Measurements from ENCODE around the gene TIPARP.
"Not testable (repeated sequence)": the region's sequence is repeated elsewhere in the genome, so short reads cannot be mapped to it uniquely, and the experiment has no call there.

Gene TIPARP

GRCh38 chr3:156638271-156638670 lies 36.1 kb upstream of the TIPARP start:
- Histone ChIP-seq H3K27me3 (ENCODE audit: insufficient read depth, low read length) (peaks cover 6% of the 10 kb centered on the region), H3K9me3 (ENCODE audit: low read length) (no peaks in the 10 kb centered on the region), H2AFZ (ENCODE audit: low read depth, low read length) (no peak overlapping the region), H3K4me1 (ENCODE audit: insufficient read depth, low read length) (peaks cover 8% of the 10 kb centered on the region), H3K4me3 (ENCODE audit: low read length) (no peak overlapping the region), H3K36me3 (ENCODE audit: insufficient read depth, low read length) (no peaks in the 10 kb centered on the region)

DNA sequence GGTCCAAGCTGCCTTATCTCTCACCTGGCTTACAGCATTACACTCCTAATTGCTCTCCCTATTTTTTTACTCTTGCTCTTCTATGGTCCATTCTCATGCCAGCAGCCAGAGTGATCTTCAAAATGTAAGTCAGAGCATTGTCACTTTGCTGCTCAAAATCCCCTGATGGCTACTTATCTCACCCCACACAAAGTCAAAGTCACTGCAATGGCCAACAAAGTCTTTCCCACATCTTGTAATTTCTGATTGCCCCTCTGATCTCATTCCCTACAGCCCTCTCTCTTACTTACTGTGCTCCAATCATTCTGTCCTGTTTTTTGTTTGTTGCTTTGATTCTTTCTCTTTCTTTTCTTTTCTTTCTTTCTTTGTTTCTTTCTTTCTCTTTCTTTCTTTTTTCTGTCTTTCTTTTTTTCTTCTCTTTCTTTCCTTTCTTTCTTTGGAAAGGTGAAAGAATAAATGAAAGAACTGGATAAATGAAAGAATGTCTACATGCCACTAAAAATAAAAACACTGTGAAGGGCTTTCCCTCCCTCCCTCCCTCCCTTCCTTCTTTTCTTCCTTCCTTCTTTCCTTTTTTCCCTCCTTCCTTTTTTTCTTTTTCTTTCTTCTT lies 34.9 kb upstream of the TIPARP start:
- Histone ChIP-seq H3K27me3 (ENCODE audit: insufficient read depth, low read length) (peaks cover 6% of the 10 kb centered on the region), H2AFZ (ENCODE audit: low read depth, low read length) (no peak overlapping the region), H3K9me3 (ENCODE audit: low read length) (no peaks in the 10 kb centered on the region), H3K4me1 (ENCODE audit: insufficient read depth, low read length) (peaks cover 10% of the 10 kb centered on the region), H3K36me3 (ENCODE audit: insufficient read depth, low read length) (no peaks in the 10 kb centered on the region), H3K4me3 (ENCODE audit: low read length) (no peak overlapping the region)

DNA sequence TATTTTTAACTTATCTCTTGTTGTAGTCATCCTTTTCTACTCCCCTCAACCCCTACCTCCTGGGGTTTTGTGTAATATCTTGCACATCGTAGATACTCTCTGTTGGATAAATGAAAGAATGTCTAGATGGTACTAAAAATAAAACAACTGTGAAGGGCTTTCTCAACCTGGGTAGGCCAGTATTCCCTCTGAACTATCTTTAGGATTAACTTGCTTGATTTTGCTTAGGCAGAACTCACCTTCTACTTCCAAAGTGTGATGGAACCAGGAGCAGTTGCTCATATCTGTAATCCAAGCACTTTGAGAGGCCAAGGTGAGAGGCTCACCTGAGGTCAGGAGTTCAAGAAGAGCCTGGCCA lies 32.8 kb upstream of the TIPARP start:
- no peaks in the 10 kb centered on the region for H3K36me3 ChIP-seq (ENCODE audit: insufficient read depth, low read length)
- no peak overlapping the region for H3K4me3 ChIP-seq (ENCODE audit: low read length)
- H3K4me1 ChIP-seq (ENCODE audit: insufficient read depth, low read length): peaks cover 10% of the 10 kb centered on the region
- H3K9me3 ChIP-seq (ENCODE audit: low read length): no peaks in the 10 kb centered on the region
- H3K27me3 ChIP-seq (ENCODE audit: insufficient read depth, low read length): peaks cover 6% of the 10 kb centered on the region
- H2AFZ ChIP-seq (ENCODE audit: low read depth, low read length): no peak overlapping the region

GRCh38 chr3:156642750-156643728 lies 31.4 kb upstream of the TIPARP start:
- H3K4me3 ChIP-seq (ENCODE audit: low read length): no peak overlapping the region
- peaks cover 5% of the 10 kb centered on the region for H3K27me3 ChIP-seq (ENCODE audit: insufficient read depth, low read length)
- H3K4me1 ChIP-seq (ENCODE audit: insufficient read depth, low read length): peaks cover 10% of the 10 kb centered on the region
- no peaks in the 10 kb centered on the region for H3K36me3 ChIP-seq (ENCODE audit: insufficient read depth, low read length)
- H2AFZ ChIP-seq (ENCODE audit: low read depth, low read length): peak overlapping the region; percentile 9
- H3K9me3 ChIP-seq (ENCODE audit: low read length): no peaks in the 10 kb centered on the region

- Histone ChIP-seq H3K36me3 (ENCODE audit: insufficient read depth, low read length) (no peaks in the 10 kb centered on the region), H2AFZ (ENCODE audit: low read depth, low read length) (no peak overlapping the region), H3K9me3 (ENCODE audit: low read length) (no peaks in the 10 kb centered on the region), H3K4me1 (ENCODE audit: insufficient read depth, low read length) (peaks cover 10% of the 10 kb centered on the region), H3K4me3 (ENCODE audit: low read length) (no peak overlapping the region), H3K27me3 (ENCODE audit: insufficient read depth, low read length) (no peaks in the 10 kb centered on the region)
Measured at GRCh38 chr3:156643729-156644389, 30.5 kb upstream of the TIPARP start.

GRCh38 chr3:156644958-156645357 lies 29.4 kb upstream of the TIPARP start:
- Histone ChIP-seq H3K36me3 (ENCODE audit: insufficient read depth, low read length) (no peaks in the 10 kb centered on the region), H3K27me3 (ENCODE audit: insufficient read depth, low read length) (no peaks in the 10 kb centered on the region), H3K4me3 (ENCODE audit: low read length) (no peak overlapping the region), H3K4me1 (ENCODE audit: insufficient read depth, low read length) (peaks cover 10% of the 10 kb centered on the region), H2AFZ (ENCODE audit: low read depth, low read length) (no peak overlapping the region), H3K9me3 (ENCODE audit: low read length) (no peaks in the 10 kb centered on the region)

- H3K36me3 ChIP-seq (ENCODE audit: insufficient read depth, low read length): no peaks in the 10 kb centered on the region
Measured at GRCh38 chr3:156646958-156647357, 27.4 kb upstream of the TIPARP start.

DNA sequence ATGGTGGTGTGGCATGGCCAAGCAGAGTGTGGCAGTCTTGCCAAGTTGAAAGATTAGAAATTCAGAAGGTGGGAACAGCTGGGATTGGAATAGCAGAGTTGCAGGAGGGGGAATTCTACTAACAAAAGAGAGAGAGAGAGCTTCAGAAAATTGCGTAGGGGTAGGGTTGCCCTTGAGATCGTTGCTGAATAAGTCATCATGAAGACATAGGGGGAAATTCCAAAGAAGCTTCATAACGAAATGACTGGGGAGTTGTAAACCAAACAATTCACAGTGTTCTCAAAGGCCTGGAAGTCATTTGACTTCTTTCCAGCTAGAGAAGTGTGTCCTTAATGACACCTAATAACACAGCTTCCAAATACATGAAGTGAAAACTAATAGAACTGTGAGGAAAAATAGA lies 26.3 kb upstream of the TIPARP start:
- Histone ChIP-seq H3K27me3 (ENCODE audit: insufficient read depth, low read length) (no peaks in the 10 kb centered on the region), H3K36me3 (ENCODE audit: insufficient read depth, low read length) (no peaks in the 10 kb centered on the region), H3K4me1 (ENCODE audit: insufficient read depth, low read length) (peaks cover 5% of the 10 kb centered on the region), H3K9me3 (ENCODE audit: low read length) (no peaks in the 10 kb centered on the region), H2AFZ (ENCODE audit: low read depth, low read length) (no peak overlapping the region), H3K4me3 (ENCODE audit: low read length) (no peak overlapping the region)

More at GRCh38 chr3:156646958-156647357, 27.4 kb upstream of the TIPARP start:
- peaks cover 10% of the 10 kb centered on the region for H3K4me1 ChIP-seq (ENCODE audit: insufficient read depth, low read length)
- H2AFZ ChIP-seq (ENCODE audit: low read depth, low read length): no peak overlapping the region
- no peak overlapping the region for H3K4me3 ChIP-seq (ENCODE audit: low read length)
- H3K27me3 ChIP-seq (ENCODE audit: insufficient read depth, low read length): no peaks in the 10 kb centered on the region
- no peaks in the 10 kb centered on the region for H3K9me3 ChIP-seq (ENCODE audit: low read length)

GRCh38 chr3:156649681-156650080 lies 24.7 kb upstream of the TIPARP start:
- no peak overlapping the region for H3K4me3 ChIP-seq (ENCODE audit: low read length)

DNA sequence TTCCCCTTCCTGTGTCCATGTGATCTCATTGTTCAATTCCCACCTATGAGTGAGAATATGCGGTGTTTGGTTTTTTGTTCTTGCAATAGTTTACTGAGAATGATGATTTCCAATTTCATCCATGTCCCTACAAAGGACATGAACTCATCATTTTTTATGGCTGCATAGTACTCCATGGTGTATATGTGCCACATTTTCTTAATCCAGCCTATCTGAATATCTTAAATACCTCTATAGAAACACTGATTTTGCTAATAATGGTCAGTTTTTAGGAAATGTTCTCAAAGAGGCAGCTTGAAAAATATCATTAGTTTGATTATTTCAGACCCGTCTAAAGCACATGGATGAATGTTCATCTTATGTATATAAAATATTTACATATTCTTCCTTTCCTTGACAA lies 21.7 kb upstream of the TIPARP start:
- H3K27me3 ChIP-seq (ENCODE audit: insufficient read depth, low read length); H3K4me3 ChIP-seq (ENCODE audit: low read length); H3K36me3 ChIP-seq (ENCODE audit: insufficient read depth, low read length); H2AFZ ChIP-seq (ENCODE audit: low read depth, low read length); H3K4me1 ChIP-seq (ENCODE audit: insufficient read depth, low read length); H3K9me3 ChIP-seq (ENCODE audit: low read length): not testable (repeated sequence)

More at GRCh38 chr3:156649681-156650080, 24.7 kb upstream of the TIPARP start:
- Histone ChIP-seq H3K36me3 (ENCODE audit: insufficient read depth, low read length) (no peaks in the 10 kb centered on the region), H3K9me3 (ENCODE audit: low read length) (no peaks in the 10 kb centered on the region), H2AFZ (ENCODE audit: low read depth, low read length) (no peak overlapping the region), H3K27me3 (ENCODE audit: insufficient read depth, low read length) (no peaks in the 10 kb centered on the region), H3K4me1 (ENCODE audit: insufficient read depth, low read length) (no peaks in the 10 kb centered on the region)

GRCh38 chr3:156654834-156655233 lies 19.6 kb upstream of the TIPARP start:
- H3K4me3 ChIP-seq (ENCODE audit: low read length): no peak overlapping the region

GRCh38 chr3:156655819-156656550 lies 18.4 kb upstream of the TIPARP start:
- no peaks in the 10 kb centered on the region for H3K36me3 ChIP-seq (ENCODE audit: insufficient read depth, low read length)
- no peaks in the 10 kb centered on the region for H3K9me3 ChIP-seq (ENCODE audit: low read length)
- no peak overlapping the region for H2AFZ ChIP-seq (ENCODE audit: low read depth, low read length)
- no peak overlapping the region for H3K4me3 ChIP-seq (ENCODE audit: low read length)
- peaks cover 3% of the 10 kb centered on the region for H3K27me3 ChIP-seq (ENCODE audit: insufficient read depth, low read length)
- H3K4me1 ChIP-seq (ENCODE audit: insufficient read depth, low read length): no peaks in the 10 kb centered on the region

More at GRCh38 chr3:156654834-156655233, 19.6 kb upstream of the TIPARP start:
- H3K36me3 ChIP-seq (ENCODE audit: insufficient read depth, low read length): no peaks in the 10 kb centered on the region
- peaks cover 3% of the 10 kb centered on the region for H3K27me3 ChIP-seq (ENCODE audit: insufficient read depth, low read length)
- no peak overlapping the region for H2AFZ ChIP-seq (ENCODE audit: low read depth, low read length)
- no peaks in the 10 kb centered on the region for H3K9me3 ChIP-seq (ENCODE audit: low read length)
- H3K4me1 ChIP-seq (ENCODE audit: insufficient read depth, low read length): no peaks in the 10 kb centered on the region
